Measurements from ENCODE around the gene SPEF2.
A peak's percentile ranks its signal among the peaks of the same experiment; 100 is the strongest.

The SPEF2 gene

GRCh38 chr5:35617435-35618303 lies at the start of gene SPEF2:
Gene SPEF2, plus strand, starts transcription at chr5:35617863. Its CDS starts 135 bp downstream, at chr5:35617998.
- peak; percentile 50 for DNase-seq (ENCODE audit: low read depth)

DNA sequence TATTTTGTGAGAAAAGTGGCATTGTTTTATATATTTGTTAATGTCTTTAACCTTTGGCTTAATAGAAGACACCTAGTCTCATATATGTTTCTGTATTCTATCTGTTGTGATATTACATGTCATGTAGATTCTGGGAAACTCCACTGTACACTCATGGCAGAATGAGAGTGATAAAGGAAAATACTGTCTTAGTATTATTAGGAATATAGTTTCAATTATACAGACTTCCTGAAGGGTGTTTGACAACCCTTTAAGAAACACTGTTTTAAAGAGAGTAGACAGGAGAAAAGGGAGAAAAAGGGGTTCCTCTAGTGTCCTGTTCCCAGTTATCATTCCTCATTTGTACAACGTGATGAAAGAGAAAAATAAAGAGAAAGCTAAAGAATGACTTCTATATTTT lies 42.1 kb upstream of the SPEF2 start:
- DNase-seq (ENCODE audit: low read depth): no peak

GRCh38 chr5:35587419-35587818 lies 30.2 kb upstream of the SPEF2 start:
- no peak for DNase-seq (ENCODE audit: low read depth)

GRCh38 chr5:35593338-35593737 lies 24.3 kb upstream of the SPEF2 start:
- no peak for DNase-seq (ENCODE audit: low read depth)

DNA sequence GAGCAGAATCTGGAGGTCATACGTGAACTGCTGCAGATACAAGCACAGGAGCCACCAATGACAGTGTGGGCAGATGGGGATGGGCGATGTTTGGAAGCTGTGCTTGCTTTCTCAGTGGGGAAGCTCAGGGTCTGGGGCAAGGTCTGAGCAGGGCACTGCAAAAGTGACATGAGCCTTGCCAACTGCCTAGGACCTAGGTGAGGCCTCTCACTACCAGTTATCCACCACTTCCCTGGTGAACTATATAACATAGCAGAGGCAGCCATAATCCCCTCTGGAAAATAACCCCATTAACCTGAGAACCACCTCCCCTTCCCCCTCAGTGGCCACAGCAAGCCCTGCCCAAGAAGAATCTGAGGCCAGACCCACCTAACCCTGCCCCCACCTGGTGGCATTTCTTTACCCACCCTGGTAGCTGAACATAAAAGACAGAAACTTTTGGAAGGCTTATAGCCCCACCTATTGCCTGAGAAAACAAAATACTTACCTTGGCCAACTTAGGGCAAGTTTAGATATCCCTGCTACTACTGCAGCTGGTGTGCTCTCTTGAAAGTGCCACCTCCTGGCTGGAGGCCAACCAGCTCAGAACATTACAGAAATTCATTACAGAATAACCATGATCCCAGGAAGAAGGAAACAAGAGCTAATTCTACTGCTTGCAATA lies 18.8 kb upstream of the SPEF2 start:
- no peak for DNase-seq (ENCODE audit: low read depth)

DNA sequence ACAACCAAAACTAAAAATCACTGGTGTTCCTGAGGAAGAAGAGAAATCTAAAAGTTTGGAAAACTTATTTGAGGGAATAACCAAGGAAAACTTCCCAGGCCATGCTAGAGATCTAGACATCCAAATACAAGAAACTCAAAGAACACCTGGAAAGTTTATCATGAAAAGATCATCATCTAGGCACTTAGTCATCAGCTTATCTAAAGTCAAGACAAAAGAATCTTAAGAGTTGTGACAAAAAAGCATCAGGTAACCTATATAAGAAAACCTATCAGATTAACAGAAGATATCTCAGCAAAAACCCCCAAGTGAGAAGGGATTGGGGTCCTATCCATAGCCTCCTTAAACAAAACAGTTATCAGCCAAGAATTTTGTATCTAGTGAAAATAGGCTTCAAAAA lies 17.1 kb upstream of the SPEF2 start:
- no peak for DNase-seq (ENCODE audit: low read depth)

GRCh38 chr5:35608881-35609779 lies 8.5 kb upstream of the SPEF2 start:
- no peak for DNase-seq (ENCODE audit: low read depth)

DNA sequence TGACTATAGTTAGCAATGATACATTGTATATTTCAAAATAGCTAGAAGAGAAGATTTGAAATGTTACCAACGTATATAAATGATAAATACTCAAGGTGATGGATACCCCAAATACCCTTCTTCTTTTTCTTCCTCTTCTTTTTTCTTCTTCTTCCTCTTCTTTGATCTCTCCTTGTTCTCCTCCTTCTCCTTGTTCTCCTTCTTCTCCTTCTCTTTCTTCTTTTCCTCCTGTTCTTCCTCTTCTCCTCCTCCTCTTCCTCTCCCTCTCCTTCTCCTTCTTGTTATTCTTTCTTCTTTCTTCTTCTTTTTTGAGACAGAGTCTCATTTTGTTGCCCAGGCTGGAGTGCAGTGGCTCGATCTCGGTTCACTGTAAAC lies 616 bp upstream of the SPEF2 start:
- DNase-seq (ENCODE audit: low read depth): no peak

- no peak for DNase-seq (ENCODE audit: low read depth)
Measured at GRCh38 chr5:35618304-35618636, 607 bp downstream of the SPEF2 start.

GRCh38 chr5:35618781-35619180 lies 1.1 kb downstream of the SPEF2 start:
- no peak for DNase-seq (ENCODE audit: low read depth)

DNA sequence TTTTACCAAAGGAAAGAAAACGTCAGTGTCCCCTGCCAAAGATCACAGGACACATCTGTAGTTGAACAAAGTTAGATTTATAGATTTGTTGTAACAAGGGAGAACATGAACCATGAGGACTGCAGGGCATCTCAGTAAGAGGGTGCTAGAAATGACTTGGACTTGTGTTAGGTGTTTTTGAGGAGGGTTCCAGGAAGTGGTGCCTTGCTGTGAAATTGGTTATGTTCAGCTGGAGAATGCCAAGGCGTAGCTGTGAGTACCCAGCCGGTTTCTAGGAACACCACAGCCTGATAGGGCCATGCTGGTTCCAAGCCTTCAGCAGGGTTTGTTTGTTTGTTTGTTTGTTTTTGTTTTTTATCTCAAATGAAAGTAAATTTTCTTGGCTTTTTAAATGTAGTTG lies 5.3 kb downstream of the SPEF2 start:
- DNase-seq (ENCODE audit: low read depth): no peak

- no peak for DNase-seq (ENCODE audit: low read depth)
Measured at GRCh38 chr5:35623991-35624390, 6.3 kb downstream of the SPEF2 start.

GRCh38 chr5:35626108-35626507 lies 8.4 kb downstream of the SPEF2 start:
- DNase-seq (ENCODE audit: low read depth): no peak

GRCh38 chr5:35626553-35626952 lies 8.9 kb downstream of the SPEF2 start:
- DNase-seq (ENCODE audit: low read depth): no peak

GRCh38 chr5:35634326-35634725 lies 16.7 kb downstream of the SPEF2 start:
- DNase-seq (ENCODE audit: low read depth): no peak

GRCh38 chr5:35640623-35641022 lies 23.0 kb downstream of the SPEF2 start:
- DNase-seq (ENCODE audit: low read depth): no peak

DNA sequence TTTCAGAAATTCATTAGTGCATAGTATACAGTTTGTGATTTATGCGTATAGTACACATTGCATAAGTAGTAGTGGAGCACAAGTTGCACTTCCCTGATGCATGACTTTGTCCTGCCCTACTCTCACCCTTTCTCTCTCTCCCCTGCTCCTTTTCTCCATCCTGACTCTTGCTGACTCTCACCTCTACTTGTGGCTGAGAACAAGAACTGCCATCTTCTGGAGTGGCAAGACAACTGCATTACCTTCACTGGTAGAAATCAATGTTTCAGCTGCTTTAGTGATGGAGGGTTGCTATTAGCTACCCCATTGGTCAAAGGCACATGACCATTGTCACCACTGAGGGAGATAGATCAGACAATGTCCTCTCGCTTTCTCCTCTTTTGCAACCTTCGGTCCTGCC lies 26.9 kb downstream of the SPEF2 start:
- DNase-seq (ENCODE audit: low read depth): no peak

DNA sequence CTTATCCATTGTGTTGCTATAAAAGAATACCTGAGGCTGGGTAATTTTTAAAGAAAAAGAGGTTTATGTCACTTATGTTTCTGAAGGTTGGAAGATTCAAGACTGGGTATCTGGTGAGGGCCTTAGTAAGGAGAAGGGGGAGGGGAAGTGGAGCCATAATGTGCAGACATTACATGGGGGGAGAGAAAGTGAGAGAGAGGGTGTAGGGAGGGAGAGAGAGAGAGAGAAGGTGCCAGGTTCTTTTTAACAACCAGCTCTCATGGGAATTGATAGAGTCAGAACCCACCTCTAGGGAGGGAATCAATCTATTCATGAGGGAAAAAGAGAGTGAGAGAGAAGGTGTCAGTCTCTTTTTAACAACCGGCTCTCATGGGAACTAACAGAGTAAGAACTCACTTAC lies 29.5 kb downstream of the SPEF2 start:
- no peak for DNase-seq (ENCODE audit: low read depth)

DNA sequence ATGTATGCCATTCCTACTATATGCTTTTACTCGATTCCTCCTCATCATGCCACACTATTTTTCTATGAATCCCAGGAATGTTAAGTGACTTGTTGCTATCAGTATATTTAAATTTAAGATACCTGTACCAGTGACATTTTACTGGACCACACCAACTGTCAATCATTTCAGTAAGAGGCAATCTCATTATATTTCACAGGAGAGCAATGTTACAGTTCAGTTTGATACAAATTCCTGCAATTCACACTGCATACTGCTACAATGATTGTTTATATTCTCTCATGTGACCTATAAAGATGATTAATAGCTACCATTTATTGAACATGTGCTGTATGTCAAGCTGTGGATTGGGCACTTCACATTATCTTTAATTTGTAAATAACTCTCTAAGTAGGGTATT lies 30.0 kb downstream of the SPEF2 start:
- no peak for DNase-seq (ENCODE audit: low read depth)

GRCh38 chr5:35651002-35651756 lies 33.5 kb downstream of the SPEF2 start:
- peak; percentile 33 for DNase-seq (ENCODE audit: low read depth)

- DNase-seq (ENCODE audit: low read depth): no peak
Measured at GRCh38 chr5:35656721-35657120, 39.1 kb downstream of the SPEF2 start.

DNA sequence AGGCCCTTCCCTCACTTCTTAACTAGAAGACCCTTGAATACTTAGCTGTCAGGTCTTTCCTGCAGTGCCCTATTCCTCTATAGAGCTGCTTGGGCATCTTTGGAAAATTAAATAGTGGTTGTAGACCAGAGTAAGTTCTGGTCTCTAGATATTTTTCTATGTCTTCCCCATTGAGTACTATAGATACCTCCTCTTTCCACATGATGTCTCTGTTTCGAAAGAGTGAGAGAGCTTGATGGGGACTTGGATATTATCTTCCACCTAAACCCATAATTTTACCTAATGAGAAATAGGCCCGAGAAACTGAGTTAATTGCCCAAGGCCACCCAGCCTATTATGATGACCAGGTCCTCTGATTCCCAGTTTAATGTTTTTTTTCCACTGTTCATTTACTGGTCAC lies 40.2 kb downstream of the SPEF2 start:
- DNase-seq (ENCODE audit: low read depth): no peak

All from stimulated activated CD8-positive, alpha-beta memory T cell treated with anti-CD3 and anti-CD28 coated beads, Interleukin-7, amount 100 ng/mL, for 24 hours (primary cell).